ENCODE measurements around the gene RXFP4. TPM values are rescaled to one million over a fixed set of nuclear protein-coding genes. Genes with fewer than 3 reads are reported as not detected.

Gene RXFP4
- total RNA-seq, 4 donors from 2014 or later: not detected

- Histone ChIP-seq H3K4me3 (peak overlapping the region; percentile 69 to 98), H3K27me3 (no peaks in the 10 kb centered on the region), H3K36me3 (no peaks in the 10 kb centered on the region), H3K9me3 (no peaks in the 10 kb centered on the region), H3K4me1 (peaks cover 17 to 28% of the 10 kb centered on the region in 2 donors), H3K27ac (peak overlapping the region; percentile 93 to 96)
- no peak for TF ChIP-seq POLR2A (IDR thresholded peaks at IDR 0.05)
- no peak for TF ChIP-seq CTCF (IDR thresholded peaks at IDR 0.05)
- intact Hi-C loops (cut with DNase I; ENCODE audit: low total_unique reads): no loop called here
- DNase-seq: no peak
Observed at GRCh38 chr1:155933591-155934096, 7.8 kb upstream of the RXFP4 start.

- Histone ChIP-seq H3K27ac (peak within 1 kb of the TSS; percentile 93 to 96), H3K4me3 (peak within 1 kb of the TSS; percentile 69 to 98), H3K9me3 (no peaks in the 10 kb centered on the region), H3K27me3 (no peaks in the 10 kb centered on the region), H3K4me1 (peaks cover 17 to 28% of the 10 kb centered on the region in 2 donors), H3K36me3 (no peaks in the 10 kb centered on the region)
- TF ChIP-seq CTCF (IDR thresholded peaks at IDR 0.05) (peak in 3 of 4 experiments; percentile 24 to 41 (median 35)), POLR2A (IDR thresholded peaks at IDR 0.05) (peak; percentile 91 to 98)
- intact Hi-C loops (cut with DNase I; ENCODE audit: low total_unique reads): no loop called here
- DNase-seq: peak; percentile 94 to 97
Observed at GRCh38 chr1:155934097-155934935, 7.1 kb upstream of the RXFP4 start, which contains the start of gene KHDC4. Gene KHDC4, minus strand, starts transcription at chr1:155934413. Its CDS starts 40 bp downstream, at chr1:155934373.

- Histone ChIP-seq H3K27ac (peak overlapping the region; percentile 93 to 96), H3K4me3 (peak overlapping the region; percentile 69 to 98), H3K9me3 (no peaks in the 10 kb centered on the region), H3K4me1 (peaks cover 17 to 28% of the 10 kb centered on the region in 2 donors), H3K36me3 (no peaks in the 10 kb centered on the region), H3K27me3 (no peaks in the 10 kb centered on the region)
- no peak for TF ChIP-seq CTCF (IDR thresholded peaks at IDR 0.05)
- TF ChIP-seq POLR2A (IDR thresholded peaks at IDR 0.05): no peak
- DNase-seq: no peak
- intact Hi-C loops (cut with DNase I; ENCODE audit: low total_unique reads): loop anchor here (5.0 kb wide), 1 partner anchor 52 kb away; no protein-coding TSS in a partner anchor
Observed at GRCh38 chr1:155934936-155935590, 6.4 kb upstream of the RXFP4 start.

- Histone ChIP-seq H3K4me1 (peaks cover 4 to 6% of the 10 kb centered on the region in 2 donors), H3K9me3 (no peaks in the 10 kb centered on the region), H3K27ac (peak overlapping the region; percentile 45 to 48), H3K4me3 (no peak overlapping the region), H3K36me3 (no peaks in the 10 kb centered on the region), H3K27me3 (no peaks in the 10 kb centered on the region)
- DNase-seq: no peak
- intact Hi-C loops (cut with DNase I; ENCODE audit: low total_unique reads): loop anchor here (5.0 kb wide), 1 partner anchor 49 kb away; no protein-coding TSS in a partner anchor
- TF ChIP-seq CTCF (IDR thresholded peaks at IDR 0.05) (peak; percentile 53 to 89 (median 74)), POLR2A (IDR thresholded peaks at IDR 0.05) (no peak)
Observed at GRCh38 chr1:155938220-155938627, 3.2 kb upstream of the RXFP4 start.
